Retinal pigment epithelial cell (primary cell): ENCODE measurements around the gene DPH2.

Experiments used
- DNase-seq: peaks from one replicate; pipeline ENCODE4 v3.0.0-alpha.2; 2010; ENCODE audit warnings: low read depth
- H3K4me3 ChIP-seq: 2 replicates; pipeline ENCODE4 v1.5.1; 2011; ENCODE audit warnings: mild to moderate bottlenecking, low read length, control low read depth, moderate library complexity
- CTCF ChIP-seq: conservative IDR thresholded peaks from 2 replicates; pipeline ENCODE4 v1.5.1; 2011; ENCODE audit warnings: low read depth, low read length, control low read depth, inconsistent platforms

Gene DPH2

GRCh38 chr1:43960798-43961197 is 9.0 kb upstream of the DPH2 start:
- H3K4me3 ChIP-seq, result no peak overlapping the region
- no peak for TF ChIP-seq CTCF
- DNase-seq, result no peak

- DNase-seq, result no peak
- TF ChIP-seq CTCF, result no peak
- no peak overlapping the region for H3K4me3 ChIP-seq
Observed at GRCh38 chr1:43961692-43962091, 8.1 kb upstream of the DPH2 start.

- no peak for TF ChIP-seq CTCF
- H3K4me3 ChIP-seq, result no peak overlapping the region
- no peak for DNase-seq
Observed at GRCh38 chr1:43962324-43962723, 7.5 kb upstream of the DPH2 start.

- DNase-seq, result no peak
- no peak for TF ChIP-seq CTCF
- H3K4me3 ChIP-seq, result no peak overlapping the region
Observed at GRCh38 chr1:43963006-43963405, 6.8 kb upstream of the DPH2 start.

- TF ChIP-seq CTCF, result no peak
- H3K4me3 ChIP-seq, result no peak overlapping the region
- DNase-seq, result no peak
Observed at GRCh38 chr1:43963890-43964289, 5.9 kb upstream of the DPH2 start.

- DNase-seq, result no peak
- TF ChIP-seq CTCF, result no peak
- H3K4me3 ChIP-seq, result no peak overlapping the region
Observed at GRCh38 chr1:43965316-43965715, 4.5 kb upstream of the DPH2 start.

GRCh38 chr1:43968348-43968948 is 1.4 kb upstream of the DPH2 start:
- no peak for TF ChIP-seq CTCF
- DNase-seq, result no peak
- no peak overlapping the region for H3K4me3 ChIP-seq
